CD4-positive, alpha-beta T cell (primary cell): Measurements from ENCODE around the gene NKD1. TPM values are rescaled to one million over a fixed set of nuclear protein-coding genes. Genes with fewer than 3 reads are reported as not detected.
A peak's percentile ranks its signal among the peaks of the same experiment; 100 is the strongest.

Experiments
- ATAC-seq: fragments of 200-7000 bp; cut with Tn5 transposase; one replicate; pipeline ENCODE4 v1.10.0; 2022; ENCODE audit warnings: mild to moderate bottlenecking; ENCODE audit not compliant: poor library complexity
- CTCF ChIA-PET: fragments of 350-600 bp; sonication (Branson Sonifier 250); formaldehyde crosslinking; loops from one replicate; lab custom pipeline; 2021; ENCODE audit warnings: antibody characterized with exemption, inconsistent platforms; lab: Charles Lee
- POLR2A ChIA-PET: fragments of 350-600 bp; sonication (Branson Sonifier 250); formaldehyde crosslinking; loops from one replicate; lab custom pipeline; 2021; ENCODE audit warnings: antibody characterized with exemption, inconsistent platforms; lab: Charles Lee
- DNase-seq, 14 experiments: peaks; one replicate each; pipeline ENCODE4 v3.0.0-alpha.2; 2013 to 2020; ENCODE audit warnings: mixed read lengths in 2 of 14
- H3K27ac ChIP-seq, 2 donors: one replicate each; pipeline versions ENCODE4 v1.5.1 to v1.7.0; 2013; ENCODE audit warnings: low read length in 2 of 2, low read depth in 1 of 2, mild to moderate bottlenecking in 1 of 2
- H3K27me3 ChIP-seq, 2 experiments: 1 replicate in 1 of 2; 2 replicates in 1 of 2; pipeline versions ENCODE4 v1.6.1 to v1.7.0; 2013; ENCODE audit warnings: low read length in 2 of 2, control low read depth in 1 of 2, mild to moderate bottlenecking in 1 of 2, moderate library complexity in 1 of 2; ENCODE audit not compliant: insufficient read depth in 2 of 2, control insufficient read depth in 1 of 2
- H3K36me3 ChIP-seq: one replicate; pipeline ENCODE4 v1.6.1; 2013; ENCODE audit warnings: low read length, control low read depth; ENCODE audit not compliant: insufficient read depth
- H3K4me1 ChIP-seq: one replicate; pipeline ENCODE4 v1.6.1; 2013; ENCODE audit warnings: low read length, control low read depth; ENCODE audit not compliant: insufficient read depth
- H3K4me3 ChIP-seq: one replicate; pipeline ENCODE4 v1.5.1; 2013; ENCODE audit warnings: mild to moderate bottlenecking, low read length, moderate library complexity
- H3K9me3 ChIP-seq, 2 experiments: 1 replicate in 1 of 2; 2 replicates in 1 of 2; pipeline versions ENCODE4 v1.6.1 to v1.7.0; 2013; ENCODE audit warnings: low read length in 2 of 2, mild to moderate bottlenecking in 2 of 2, control low read depth in 1 of 2, moderate library complexity in 1 of 2; ENCODE audit not compliant: control insufficient read depth in 1 of 2, insufficient read depth in 1 of 2
- H3K27ac Mint-ChIP-seq: one replicate; pipeline ENCODE4 v1.8.0; 2020; ENCODE audit warnings: mixed read lengths
- H3K27me3 Mint-ChIP-seq: one replicate; pipeline ENCODE4 v1.8.0; 2021; ENCODE audit warnings: mixed read lengths
- H3K36me3 Mint-ChIP-seq: one replicate; pipeline ENCODE4 v1.8.0; 2021; ENCODE audit warnings: low read depth, mixed read lengths
- H3K4me1 Mint-ChIP-seq: one replicate; pipeline ENCODE4 v1.8.0; 2021; ENCODE audit warnings: low read depth, mixed read lengths
- H3K4me3 Mint-ChIP-seq: one replicate; pipeline ENCODE4 v1.8.0; 2020; ENCODE audit warnings: mild to moderate bottlenecking, mixed read lengths
- H3K9me3 Mint-ChIP-seq: one replicate; pipeline ENCODE4 v1.8.0; 2020; ENCODE audit warnings: mixed read lengths
- CTCF ChIP-seq: fragments of 200-600 bp; IDR thresholded peaks from one replicate; pipeline ENCODE4 v1.8.0; 2022; ENCODE audit warnings: antibody characterized with exemption, mild to moderate bottlenecking
- intact Hi-C, 2 experiments: fragments of 100-400 bp; cut with DNase I in 1 of 2; cut with micrococcal nuclease in 1 of 2; formaldehyde crosslinking; loops; one replicate each; pipeline versions ENCODE4 v1.15.1 to v1.9.0; 2023 to 2025; cut with DNase I, micrococcal nuclease
- total RNA-seq, 174 experiments: library from RNA in 2 of 174; stranded (reverse) in 2 of 174; gene quantifications; one replicate each; pipeline ENCODE4 v1.2.3 and lab custom pipeline; 2021 to 2026

NKD1 gene
- total RNA-seq, 2 experiments from 2014 or later: 6.1 to 9.8 TPM

GRCh38 chr16:50604610-50605009 is 56.4 kb downstream of the NKD1 start:
- H3K9me3 ChIP-seq: no peaks in the 10 kb centered on the region
- no peak overlapping the region for H3K4me3 Mint-ChIP-seq
- no peak overlapping the region for H3K4me3 ChIP-seq
- intact Hi-C loops: no loop called here
- H3K4me1 Mint-ChIP-seq: peaks cover 52% of the 10 kb centered on the region
- peaks cover 4% of the 10 kb centered on the region for H3K36me3 Mint-ChIP-seq
- POLR2A ChIA-PET: interaction anchor here (1.2 kb wide), 1 partner anchor 15 kb away, joined by 3 read pairs; no protein-coding TSS in a partner anchor
- H3K27me3 ChIP-seq: no peaks in the 10 kb centered on the region
- peak overlapping the region; percentile 74 for H3K27ac Mint-ChIP-seq
- peaks cover 44% of the 10 kb centered on the region for H3K4me1 ChIP-seq
- no peaks in the 10 kb centered on the region for H3K27me3 Mint-ChIP-seq
- CTCF ChIA-PET: no interaction called here
- no peaks in the 10 kb centered on the region for H3K9me3 Mint-ChIP-seq
- no peaks in the 10 kb centered on the region for H3K36me3 ChIP-seq
- no peak overlapping the region for H3K27ac ChIP-seq
- ATAC-seq (no peak), DNase-seq (peak in 1 of 14 experiments; percentile 8)
- no peak for TF ChIP-seq CTCF

- Mint-ChIP-seq H3K27me3 (no peaks in the 10 kb centered on the region), H3K4me3 (no peak overlapping the region), H3K27ac (peak overlapping the region; percentile 72), H3K9me3 (no peaks in the 10 kb centered on the region), H3K4me1 (peaks cover 47% of the 10 kb centered on the region), H3K36me3 (peaks cover 4% of the 10 kb centered on the region)
- Histone ChIP-seq H3K9me3 (no peaks in the 10 kb centered on the region), H3K4me1 (peaks cover 41% of the 10 kb centered on the region), H3K27ac (no peak overlapping the region), H3K4me3 (no peak overlapping the region), H3K27me3 (no peaks in the 10 kb centered on the region), H3K36me3 (no peaks in the 10 kb centered on the region)
- intact Hi-C loops: no loop called here
- DNase-seq (peak in 1 of 14 experiments; percentile 8), ATAC-seq (no peak)
- POLR2A ChIA-PET: no interaction called here
- TF ChIP-seq CTCF: no peak
- CTCF ChIA-PET: interaction anchor here (0.5 kb wide), 1 partner anchor 55 kb away, joined by 3 read pairs; no protein-coding TSS in a partner anchor
These were observed 57.7 kb downstream of the NKD1 start for GRCh38 chr16:50605733-50606430.

GRCh38 chr16:50606431-50607050 is 58.3 kb downstream of the NKD1 start:
- no peaks in the 10 kb centered on the region for H3K27me3 Mint-ChIP-seq
- H3K4me1 Mint-ChIP-seq: peaks cover 46% of the 10 kb centered on the region
- H3K36me3 ChIP-seq: no peaks in the 10 kb centered on the region
- no peaks in the 10 kb centered on the region for H3K9me3 ChIP-seq
- H3K36me3 Mint-ChIP-seq: peaks cover 5% of the 10 kb centered on the region
- CTCF ChIA-PET: interaction anchor here (0.5 kb wide), 1 partner anchor 56 kb away, joined by 3 read pairs; no protein-coding TSS in a partner anchor
- H3K27ac Mint-ChIP-seq: peak overlapping the region; percentile 72
- intact Hi-C loops: no loop called here
- no peak overlapping the region for H3K4me3 ChIP-seq
- ATAC-seq (no peak), DNase-seq (no peak)
- POLR2A ChIA-PET: no interaction called here
- H3K4me3 Mint-ChIP-seq: no peak overlapping the region
- peaks cover 36% of the 10 kb centered on the region for H3K4me1 ChIP-seq
- no peaks in the 10 kb centered on the region for H3K27me3 ChIP-seq
- TF ChIP-seq CTCF: no peak
- no peak overlapping the region for H3K27ac ChIP-seq
- no peaks in the 10 kb centered on the region for H3K9me3 Mint-ChIP-seq
